NB4 (cell line): ENCODE measurements around the gene MAFF.

Experiments used
- DNase-seq: peaks from one replicate; pipeline ENCODE4 v3.0.0; 2010; ENCODE audit warnings: low read depth
- H3K4me3 ChIP-seq: one replicate; pipeline ENCODE4 v1.5.1; 2011; ENCODE audit warnings: mild to moderate bottlenecking, low read depth, low read length, moderate library complexity
- MYC ChIP-seq: IDR thresholded peaks from 2 replicates; pipeline ENCODE4 v1.6.1; 2011; ENCODE audit warnings: low read depth, low read length
- POLR2A ChIP-seq: IDR thresholded peaks from 2 replicates; pipeline ENCODE4 v1.6.1; 2011; ENCODE audit warnings: mild to moderate bottlenecking; ENCODE audit not compliant: insufficient read length; ENCODE audit errors: extremely low read depth
- TF ChIP-seq, protein P1 (sequence below): IDR thresholded peaks from one replicate; pipeline ENCODE4 v1.5.1; 2012; ENCODE audit warnings: low read depth, low read length
- TF ChIP-seq, protein P2 (sequence below): IDR thresholded peaks from 2 replicates; pipeline ENCODE4 v1.6.1; 2011; ENCODE audit warnings: low read depth, low read length

Gene MAFF

DNA sequence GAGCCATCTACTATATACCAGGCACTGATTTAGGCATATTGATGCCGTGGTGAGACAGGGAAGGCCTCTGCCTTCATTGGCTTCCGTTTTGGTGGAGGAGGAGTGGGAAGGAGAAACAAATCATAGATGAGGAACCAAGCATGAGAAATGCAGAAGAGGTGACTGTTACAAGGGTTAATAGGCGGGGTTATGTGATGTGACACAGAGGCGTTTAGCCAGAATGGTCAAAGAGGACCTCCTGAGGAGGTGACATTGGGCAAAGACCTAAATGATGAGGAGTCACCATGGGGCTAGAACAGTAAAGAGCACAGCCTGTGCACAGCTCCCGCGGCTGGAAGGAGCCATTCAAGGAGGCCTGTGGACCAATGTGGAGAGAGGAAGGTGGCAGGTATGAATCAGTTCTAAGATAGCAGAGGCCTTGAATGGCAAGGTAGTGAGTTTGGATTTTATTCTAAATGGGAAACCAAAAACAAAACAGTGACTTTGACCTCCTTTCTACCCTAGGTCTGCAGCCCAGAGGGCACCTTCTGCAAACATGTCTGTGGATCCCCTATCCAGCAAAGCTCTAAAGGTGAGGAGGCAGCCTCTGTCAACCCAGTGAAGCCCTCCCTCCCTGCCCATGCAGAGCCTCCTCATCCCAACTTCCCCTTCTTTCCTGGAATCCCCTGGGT, 11.7 kb downstream of the MAFF start:
- TF ChIP-seq MYC (no peak), POLR2A (no peak)
- TF ChIP-seq, protein P1, sequence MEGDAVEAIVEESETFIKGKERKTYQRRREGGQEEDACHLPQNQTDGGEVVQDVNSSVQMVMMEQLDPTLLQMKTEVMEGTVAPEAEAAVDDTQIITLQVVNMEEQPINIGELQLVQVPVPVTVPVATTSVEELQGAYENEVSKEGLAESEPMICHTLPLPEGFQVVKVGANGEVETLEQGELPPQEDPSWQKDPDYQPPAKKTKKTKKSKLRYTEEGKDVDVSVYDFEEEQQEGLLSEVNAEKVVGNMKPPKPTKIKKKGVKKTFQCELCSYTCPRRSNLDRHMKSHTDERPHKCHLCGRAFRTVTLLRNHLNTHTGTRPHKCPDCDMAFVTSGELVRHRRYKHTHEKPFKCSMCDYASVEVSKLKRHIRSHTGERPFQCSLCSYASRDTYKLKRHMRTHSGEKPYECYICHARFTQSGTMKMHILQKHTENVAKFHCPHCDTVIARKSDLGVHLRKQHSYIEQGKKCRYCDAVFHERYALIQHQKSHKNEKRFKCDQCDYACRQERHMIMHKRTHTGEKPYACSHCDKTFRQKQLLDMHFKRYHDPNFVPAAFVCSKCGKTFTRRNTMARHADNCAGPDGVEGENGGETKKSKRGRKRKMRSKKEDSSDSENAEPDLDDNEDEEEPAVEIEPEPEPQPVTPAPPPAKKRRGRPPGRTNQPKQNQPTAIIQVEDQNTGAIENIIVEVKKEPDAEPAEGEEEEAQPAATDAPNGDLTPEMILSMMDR: no peak
- no peak overlapping the region for H3K4me3 ChIP-seq
- DNase-seq: peak; percentile 22

DNA sequence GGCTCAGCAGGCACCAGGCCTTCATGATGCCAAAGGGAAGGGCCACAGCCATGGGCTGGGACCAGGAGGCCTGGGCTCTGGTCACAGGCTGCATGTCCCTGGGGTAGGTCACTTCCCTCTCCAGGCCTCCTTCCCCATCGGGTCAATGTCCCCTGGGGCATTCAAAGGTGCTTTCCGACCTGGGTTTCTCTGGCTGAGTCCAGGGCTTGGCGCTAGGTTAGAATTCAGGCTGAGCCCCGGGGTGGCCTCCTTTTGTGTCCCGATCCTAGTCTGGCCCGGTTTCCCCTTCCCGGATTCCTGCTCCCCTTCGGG, 12.2 kb downstream of the MAFF start:
- TF ChIP-seq, protein P2, sequence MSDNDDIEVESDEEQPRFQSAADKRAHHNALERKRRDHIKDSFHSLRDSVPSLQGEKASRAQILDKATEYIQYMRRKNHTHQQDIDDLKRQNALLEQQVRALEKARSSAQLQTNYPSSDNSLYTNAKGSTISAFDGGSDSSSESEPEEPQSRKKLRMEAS: no peak
- TF ChIP-seq MYC (no peak), POLR2A (no peak)
- TF ChIP-seq, protein P1: no peak
- no peak for DNase-seq
- H3K4me3 ChIP-seq: no peak overlapping the region

DNA sequence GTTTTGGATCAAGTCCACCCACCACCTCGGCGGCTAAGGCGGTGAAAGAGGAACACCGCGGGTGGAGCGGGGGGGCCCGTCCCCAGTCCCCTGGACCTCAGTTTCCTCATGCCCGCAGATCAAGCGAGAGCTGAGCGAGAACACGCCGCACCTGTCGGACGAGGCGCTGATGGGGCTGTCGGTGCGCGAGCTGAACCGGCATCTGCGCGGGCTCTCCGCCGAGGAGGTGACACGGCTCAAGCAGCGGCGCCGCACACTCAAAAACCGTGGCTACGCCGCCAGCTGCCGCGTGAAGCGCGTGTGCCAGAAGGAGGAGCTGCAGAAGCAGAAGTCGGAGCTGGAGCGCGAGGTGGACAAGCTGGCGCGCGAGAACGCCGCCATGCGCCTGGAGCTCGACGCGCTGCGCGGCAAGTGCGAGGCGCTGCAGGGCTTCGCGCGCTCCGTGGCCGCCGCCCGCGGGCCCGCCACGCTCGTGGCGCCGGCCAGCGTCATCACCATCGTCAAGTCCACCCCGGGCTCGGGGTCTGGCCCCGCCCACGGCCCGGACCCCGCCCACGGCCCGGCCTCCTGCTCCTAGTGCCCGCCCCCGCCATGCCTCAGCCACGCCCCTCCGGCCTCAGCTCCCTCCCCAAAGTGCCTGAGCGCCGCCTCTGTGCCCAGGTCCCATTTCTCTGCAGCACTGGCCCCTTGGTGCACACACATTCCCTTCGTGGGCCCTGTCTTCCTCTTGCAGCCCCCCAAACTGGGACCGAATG, 12.7 kb downstream of the MAFF start:
- TF ChIP-seq POLR2A (no peak), MYC (no peak)
- TF ChIP-seq, protein P1: no peak
- TF ChIP-seq, protein P2: no peak
- H3K4me3 ChIP-seq: no peak overlapping the region
- DNase-seq: no peak

DNA sequence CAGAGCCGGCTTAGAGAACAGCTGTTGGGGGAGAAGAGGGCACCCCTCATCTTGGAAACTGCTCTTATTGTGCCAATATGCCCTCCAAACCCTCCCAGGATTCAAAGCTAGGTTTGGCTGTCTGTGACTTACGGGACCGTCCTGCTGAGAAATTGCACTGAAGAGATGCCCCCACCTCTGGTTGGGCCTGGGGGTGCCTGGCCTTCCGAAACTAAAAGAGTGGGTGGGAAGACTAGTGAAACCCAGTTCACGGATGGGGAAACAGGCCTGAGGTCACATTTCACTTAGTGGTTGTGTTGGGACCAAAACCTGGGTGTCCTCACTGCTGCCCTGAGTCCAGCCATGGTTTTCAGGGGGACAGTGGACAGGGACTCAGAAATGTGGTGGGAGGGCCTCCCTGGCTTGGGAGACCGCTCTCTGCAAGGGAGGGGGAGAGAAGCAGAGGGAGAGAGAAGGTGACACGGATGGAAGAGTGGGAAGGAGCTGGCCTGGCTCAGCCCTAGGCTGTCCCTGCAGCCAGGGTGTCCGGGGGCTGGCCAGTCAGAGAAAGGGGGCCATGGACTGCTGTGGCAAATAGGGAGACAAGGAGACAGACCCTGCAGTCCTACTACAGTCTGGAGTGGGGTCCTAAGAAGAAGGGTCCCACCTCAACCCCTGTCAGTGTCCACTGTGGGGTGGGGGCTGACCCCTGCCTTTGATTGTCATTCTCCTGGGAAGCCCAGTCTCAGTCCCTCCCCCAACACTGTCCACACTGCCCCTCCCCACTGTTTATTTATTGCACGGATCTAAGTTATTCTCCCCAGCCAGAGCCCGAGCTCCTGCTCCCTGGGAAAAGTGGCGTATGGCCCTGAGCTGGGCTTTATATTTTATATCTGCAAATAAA, 13.6 kb downstream of the MAFF start:
- no peak overlapping the region for H3K4me3 ChIP-seq
- TF ChIP-seq, protein P2: no peak
- TF ChIP-seq, protein P1: no peak
- no peak for TF ChIP-seq MYC
- no peak for TF ChIP-seq POLR2A
- no peak for DNase-seq

DNA sequence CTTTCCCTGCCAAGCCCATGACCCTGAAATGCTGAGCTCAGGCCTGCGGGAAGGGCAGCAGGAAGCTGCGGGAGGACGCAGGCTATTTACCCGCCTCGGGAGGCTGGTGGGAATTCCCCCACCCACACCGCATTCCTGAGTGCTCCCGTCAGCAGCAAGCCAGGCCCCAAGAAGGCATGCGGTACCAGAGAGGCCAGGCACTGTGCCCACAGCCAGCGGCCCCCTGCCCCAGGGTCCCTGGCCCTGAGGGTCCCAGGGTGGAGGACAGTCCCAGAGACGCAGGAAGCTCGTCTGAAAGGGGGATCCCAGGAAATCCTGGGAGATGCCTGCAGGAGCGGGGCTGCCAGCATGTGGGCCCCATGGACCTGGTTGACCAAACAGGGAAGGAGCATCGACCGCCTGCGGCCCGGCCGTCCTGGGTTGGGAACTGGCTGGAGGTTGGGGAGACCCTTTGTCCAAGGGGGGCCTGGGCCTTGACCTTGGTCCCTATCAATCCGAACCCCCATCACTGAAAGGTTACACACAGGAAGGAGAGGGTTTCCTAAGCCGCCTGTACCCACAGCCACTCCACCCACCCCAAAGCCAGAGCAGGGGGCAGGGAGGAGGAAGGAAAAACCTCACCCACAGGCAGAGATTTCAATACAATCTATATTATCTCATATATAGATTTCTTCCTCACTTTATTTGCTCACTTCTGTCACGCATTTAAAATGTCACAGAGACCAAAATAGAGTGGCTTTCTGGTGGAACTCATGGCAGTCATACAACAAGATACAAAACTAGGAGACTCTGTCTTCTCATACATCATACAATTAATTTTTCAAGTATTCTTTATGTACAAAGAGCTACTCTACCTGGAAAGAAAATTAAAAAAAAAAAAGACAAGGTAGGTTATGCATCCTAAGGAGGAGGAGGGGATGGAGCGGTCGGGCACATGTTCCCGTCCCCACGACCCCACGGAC, 17.1 kb downstream of the MAFF start:
- no peak overlapping the region for H3K4me3 ChIP-seq
- no peak for DNase-seq
- TF ChIP-seq, protein P1: no peak
- TF ChIP-seq, protein P2: no peak
- no peak for TF ChIP-seq MYC
- no peak for TF ChIP-seq POLR2A
